Common myeloid progenitor, CD34-positive (primary cell): ENCODE measurements around the gene EIF2D.

Experiments used
- CTCF ChIA-PET: fragments of 350-600 bp; sonication (Branson Sonifier 250); formaldehyde crosslinking; loops from one replicate; lab custom pipeline; 2021; ENCODE audit warnings: antibody characterized with exemption; lab: Charles Lee
- POLR2A ChIA-PET: fragments of 350-600 bp; sonication (Branson Sonifier 250); formaldehyde crosslinking; loops from one replicate; lab custom pipeline; 2021; ENCODE audit warnings: antibody characterized with exemption; lab: Charles Lee
- DNase-seq, 3 donors: peaks; one replicate each; pipeline versions ENCODE4 v3.0.0 to v3.0.0-alpha.2; 2013
- H3K27ac ChIP-seq, 2 experiments: 1 replicate in 1 of 2; 2 replicates in 1 of 2; pipeline ENCODE4 v1.7.0; 2013; ENCODE audit warnings: inconsistent platforms in 2 of 2, low read length in 2 of 2, mild to moderate bottlenecking in 2 of 2, low read depth in 1 of 2, moderate library complexity in 1 of 2; ENCODE audit not compliant: severe bottlenecking in 2 of 2, insufficient read depth in 1 of 2, poor library complexity in 1 of 2
- H3K27me3 ChIP-seq, 5 experiments: replicated peaks in 2 of 5; 1 replicate in 3 of 5; 2 replicates in 2 of 5; pipeline versions ENCODE4 v1.6.1 to v1.7.0; 2013; ENCODE audit warnings: low read length in 4 of 5, mild to moderate bottlenecking in 2 of 5, moderate library complexity in 2 of 5, inconsistent platforms in 1 of 5; ENCODE audit not compliant: insufficient read depth in 5 of 5, control insufficient read depth in 4 of 5
- H3K36me3 ChIP-seq, 4 experiments: 1 replicate in 2 of 4; 2 replicates in 2 of 4; pipeline versions ENCODE4 v1.6.1 to v1.7.0; 2013; ENCODE audit warnings: low read length in 3 of 4, control low read depth in 1 of 4, mild to moderate bottlenecking in 1 of 4; ENCODE audit not compliant: control insufficient read depth in 4 of 4, insufficient read depth in 4 of 4
- H3K4me1 ChIP-seq, 4 experiments: 1 replicate in 3 of 4; 2 replicates in 1 of 4; pipeline versions ENCODE4 v1.6.1 to v1.7.1; 2013; ENCODE audit warnings: low read length in 3 of 4, mild to moderate bottlenecking in 3 of 4, control low read depth in 1 of 4, inconsistent platforms in 1 of 4, moderate library complexity in 1 of 4; ENCODE audit not compliant: control insufficient read depth in 4 of 4, insufficient read depth in 4 of 4; ENCODE audit errors: control extremely low read depth in 1 of 4
- H3K4me3 ChIP-seq, 7 experiments: 1 replicate in 4 of 7; 2 replicates in 3 of 7; pipeline versions ENCODE4 v1.5.1 to v1.7.0; 2013; ENCODE audit warnings: mild to moderate bottlenecking in 7 of 7, low read length in 6 of 7, moderate library complexity in 6 of 7, inconsistent platforms in 2 of 7, low read depth in 2 of 7, control low read depth in 1 of 7; ENCODE audit not compliant: insufficient read depth in 4 of 7, control insufficient read depth in 1 of 7; ENCODE audit errors: extremely low read depth in 1 of 7
- H3K9me3 ChIP-seq, 5 experiments: 1 replicate in 4 of 5; 2 replicates in 1 of 5; pipeline versions ENCODE4 v1.6.1 to v1.7.1; 2013; ENCODE audit warnings: low read length in 4 of 5, mild to moderate bottlenecking in 2 of 5, inconsistent platforms in 1 of 5, low read depth in 1 of 5, moderate library complexity in 1 of 5; ENCODE audit not compliant: control insufficient read depth in 4 of 5, insufficient read depth in 2 of 5; ENCODE audit errors: control extremely low read depth in 1 of 5
- WGBS: methylation state at CpG from one replicate; pipeline ENCODE4 v1.1.5; 2013; ENCODE audit not compliant: insufficient coverage; 5-methylcytosine and 5-hydroxymethylcytosine counted together

Gene EIF2D

DNA sequence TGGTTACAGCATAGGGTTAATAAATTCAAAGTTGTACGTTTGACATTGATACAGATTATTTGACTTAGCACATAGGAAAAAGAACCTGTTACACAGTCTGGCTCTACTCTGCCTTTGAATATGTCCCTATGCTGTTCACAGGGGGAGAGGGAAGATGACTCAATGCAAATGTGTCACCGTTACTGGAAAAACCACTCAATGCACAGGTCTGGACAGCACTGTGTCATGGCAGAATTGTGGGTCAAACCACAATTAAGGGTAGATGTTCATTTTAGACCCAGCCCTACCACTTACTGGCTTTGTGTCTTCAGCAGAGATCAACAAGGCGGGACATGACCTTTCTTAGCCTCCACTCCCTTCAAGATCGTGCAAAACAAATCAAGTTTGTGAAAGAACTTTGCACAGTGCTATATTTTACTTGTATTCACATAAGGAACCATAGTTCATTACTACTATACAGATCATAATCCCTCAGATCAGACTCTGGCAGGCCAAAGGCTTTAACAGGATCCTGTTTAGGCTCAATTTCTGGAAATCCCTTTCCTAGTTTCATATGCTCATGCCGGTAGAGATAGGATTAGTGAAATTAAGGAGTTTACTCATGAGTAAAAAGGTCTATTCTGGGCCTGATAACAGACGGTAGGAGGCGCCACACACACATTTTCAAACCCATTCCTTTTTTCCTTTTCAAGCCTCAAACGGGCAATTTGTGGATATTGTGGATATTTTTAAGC lies 22.1 kb downstream of the EIF2D start:
- Histone ChIP-seq H3K4me1 (no peaks in the 10 kb centered on the region), H3K9me3 (no peaks in the 10 kb centered on the region), H3K36me3 (peaks cover 21 to 97% (median 74%) of the 10 kb centered on the region in 4 experiments), H3K27me3 (no peaks in the 10 kb centered on the region), H3K27ac (peak overlapping the region in 1 of 2 experiments; percentile 1), H3K4me3 (no peak overlapping the region)
- CTCF ChIA-PET: interaction anchor here (1.2 to 19.1 kb wide), 4 partner anchors 7 to 96 kb away, joined by 3 to 395 read pairs (median 16); no protein-coding TSS in a partner anchor
- peak in 1 of 3 donors; percentile 30 for DNase-seq
- 96% methylated on average over 3 of the region's 8 CpGs for WGBS
- POLR2A ChIA-PET: no interaction called here

- Histone ChIP-seq H3K27me3 (no peaks in the 10 kb centered on the region), H3K9me3 (no peaks in the 10 kb centered on the region), H3K4me1 (no peaks in the 10 kb centered on the region), H3K36me3 (peaks cover 22 to 97% (median 76%) of the 10 kb centered on the region in 4 experiments), H3K27ac (no peak overlapping the region), H3K4me3 (no peak overlapping the region)
- no peak for DNase-seq
- POLR2A ChIA-PET: no interaction called here
- WGBS: 100% methylated on average over 6 of the region's 7 CpGs
- CTCF ChIA-PET: interaction anchor here (1.0 to 19.1 kb wide), 3 partner anchors 29 to 110 kb away, joined by 4 to 395 read pairs (median 5); no protein-coding TSS in a partner anchor
Observed at GRCh38 chr1:206589206-206589605, 23.1 kb downstream of the EIF2D start.

- DNase-seq: no peak
- POLR2A ChIA-PET: no interaction called here
- Histone ChIP-seq H3K4me3 (no peak overlapping the region), H3K4me1 (peaks cover 0 to 1% (median under 1%) of the 10 kb centered on the region in 4 experiments), H3K9me3 (no peaks in the 10 kb centered on the region), H3K27ac (no peak overlapping the region), H3K36me3 (peaks cover 23 to 97% (median 75%) of the 10 kb centered on the region in 4 experiments), H3K27me3 (no peaks in the 10 kb centered on the region)
- 86% methylated on average over 4 of the region's 6 CpGs for WGBS
- CTCF ChIA-PET: interaction anchor here (1.0 to 19.1 kb wide), 5 partner anchors 13 to 109 kb away, joined by 4 to 395 read pairs (median 5); no protein-coding TSS in a partner anchor
Observed at GRCh38 chr1:206588492-206588891, 23.8 kb downstream of the EIF2D start.

DNA sequence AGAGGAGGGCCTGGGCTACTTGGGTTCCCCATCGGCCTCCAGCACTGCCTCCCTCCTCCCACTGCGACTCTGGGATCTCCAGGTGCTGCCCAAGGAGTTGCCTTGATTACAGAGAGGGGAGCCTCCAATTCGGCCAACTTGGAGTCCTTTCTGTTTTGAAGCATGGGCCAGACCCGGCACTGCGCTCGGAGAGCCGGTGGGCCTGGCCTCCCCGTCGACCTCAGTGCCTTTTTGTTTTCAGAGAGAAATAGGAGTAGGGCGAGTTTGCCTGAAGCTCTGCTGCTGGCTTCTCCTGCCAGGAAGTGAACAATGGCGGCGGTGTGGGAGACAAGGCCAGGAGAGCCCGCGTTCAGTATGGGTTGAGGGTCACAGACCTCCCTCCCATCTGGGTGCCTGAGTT lies 24.4 kb downstream of the EIF2D start:
- Histone ChIP-seq H3K4me1 (peaks cover 0 to 6% (median 3%) of the 10 kb centered on the region in 4 experiments), H3K27ac (no peak overlapping the region), H3K27me3 (no peaks in the 10 kb centered on the region), H3K4me3 (no peak overlapping the region), H3K9me3 (no peaks in the 10 kb centered on the region), H3K36me3 (peaks cover 22 to 96% (median 74%) of the 10 kb centered on the region in 4 experiments)
- DNase-seq: no peak
- WGBS: 93% methylated on average over 13 of the region's 14 CpGs
- ChIA-PET CTCF (interaction anchor here (0.9 to 19.1 kb wide), 10 partner anchors 12 to 117 kb away, joined by 3 to 395 read pairs (median 4); partner anchors contain the start of genes IKBKE and RASSF5), POLR2A (no interaction called here)

GRCh38 chr1:206586501-206587445 lies 25.5 kb downstream of the EIF2D start:
- H3K4me3 ChIP-seq: no peak overlapping the region
- no peak overlapping the region for H3K27ac ChIP-seq
- H3K4me1 ChIP-seq: peaks cover 4 to 16% (median 10%) of the 10 kb centered on the region in 4 experiments
- DNase-seq: no peak
- H3K27me3 ChIP-seq: no peaks in the 10 kb centered on the region
- 90% methylated on average over 9 of the region's 13 CpGs for WGBS
- peaks cover 19 to 88% (median 69%) of the 10 kb centered on the region in 4 experiments for H3K36me3 ChIP-seq
- no peaks in the 10 kb centered on the region for H3K9me3 ChIP-seq
- POLR2A ChIA-PET: interaction anchor here (0.7 kb wide), 1 partner anchor 42 kb away, joined by 5 read pairs; no protein-coding TSS in a partner anchor
- CTCF ChIA-PET: interaction anchor here (0.9 to 19.1 kb wide), 17 partner anchors 12 to 126 kb away, joined by 3 to 395 read pairs (median 5); partner anchors contain the start of genes IKBKE and RASSF5

GRCh38 chr1:206584683-206585082 lies 27.6 kb downstream of the EIF2D start:
- DNase-seq: no peak
- CTCF ChIA-PET: interaction anchor here (1.0 to 19.1 kb wide), 21 partner anchors 8 to 123 kb away, joined by 3 to 395 read pairs (median 7); partner anchors contain the start of gene RASSF5
- 96% methylated on average over 4 of the region's 4 CpGs for WGBS
- H3K36me3 ChIP-seq: peaks cover 16 to 76% (median 53%) of the 10 kb centered on the region in 4 experiments
- H3K9me3 ChIP-seq: no peaks in the 10 kb centered on the region
- POLR2A ChIA-PET: no interaction called here
- H3K4me3 ChIP-seq: no peak overlapping the region
- no peak overlapping the region for H3K27ac ChIP-seq
- no peaks in the 10 kb centered on the region for H3K27me3 ChIP-seq
- peaks cover 13 to 36% (median 30%) of the 10 kb centered on the region in 4 experiments for H3K4me1 ChIP-seq
